ENCODE measurements around the gene DENND4B.

DENND4B gene

GRCh38 chr1:153963850-153964331 lies 17.4 kb upstream of the DENND4B start:
- no peaks in the 10 kb centered on the region for H3K9me2 ChIP-seq (replicated peaks; ENCODE audit: insufficient read depth, low read length)
- H3K79me2 ChIP-seq (ENCODE audit: insufficient read depth, low read length), result peaks cover 30% of the 10 kb centered on the region; the same call in 1 of the 2 replicates
- no peak for TF ChIP-seq CTCF (IDR thresholded peaks at IDR 0.05; ENCODE audit: insufficient read depth, low read length, poor library complexity, severe bottlenecking)
- H3K36me3 ChIP-seq (ENCODE audit: low read length), result no peaks in the 10 kb centered on the region
- H3K4me2 ChIP-seq (ENCODE audit: low read depth, low read length, poor library complexity, severe bottlenecking), result peak overlapping the region; percentile 85
- H3K27me3 ChIP-seq (ENCODE audit: low read length), result no peaks in the 10 kb centered on the region
- H3K27ac ChIP-seq (ENCODE audit: low read depth, low read length), result peak overlapping the region; percentile 57
- H2AFZ ChIP-seq (ENCODE audit: low read depth, low read length, severe bottlenecking), result peak overlapping the region; percentile 58
- H3K4me3 ChIP-seq (ENCODE audit: insufficient read depth, low read length, poor library complexity, severe bottlenecking), result peak overlapping the region; percentile 60
- no peaks in the 10 kb centered on the region for H4K20me1 ChIP-seq (ENCODE audit: low read depth, low read length)
- H3F3A ChIP-seq (ENCODE audit: insufficient read depth), result peaks cover 39% of the 10 kb centered on the region
- H3K9me3 ChIP-seq (ENCODE audit: insufficient read depth, low read length), result no peaks in the 10 kb centered on the region
- H3K9ac ChIP-seq (ENCODE audit: low read length), result peak overlapping the region; percentile 73

GRCh38 chr1:153963030-153963849 lies 16.7 kb upstream of the DENND4B start, which contains the start of gene SLC39A1:
Gene SLC39A1 (minus strand): TSS chr1:153963537. CDS start chr1:153962715, 822 bp downstream.
- Histone ChIP-seq H3K9me2 (replicated peaks; ENCODE audit: insufficient read depth, low read length) (no peaks in the 10 kb centered on the region), H3K79me2 (ENCODE audit: insufficient read depth, low read length) (peaks cover 32% of the 10 kb centered on the region; the same call in 1 of the 2 replicates), H3K9me3 (ENCODE audit: insufficient read depth, low read length) (no peaks in the 10 kb centered on the region), H3K9ac (ENCODE audit: low read length) (peak within 1 kb of the TSS; percentile 73), H2AFZ (ENCODE audit: low read depth, low read length, severe bottlenecking) (peak within 1 kb of the TSS; percentile 58), H3K27me3 (ENCODE audit: low read length) (no peaks in the 10 kb centered on the region), H4K20me1 (ENCODE audit: low read depth, low read length) (no peaks in the 10 kb centered on the region), H3K36me3 (ENCODE audit: low read length) (no peaks in the 10 kb centered on the region), H3F3A (ENCODE audit: insufficient read depth) (peaks cover 39% of the 10 kb centered on the region), H3K4me3 (ENCODE audit: insufficient read depth, low read length, poor library complexity, severe bottlenecking) (peak within 1 kb of the TSS; percentile 60), H3K4me2 (ENCODE audit: low read depth, low read length, poor library complexity, severe bottlenecking) (peak within 1 kb of the TSS; percentile 85), H3K27ac (ENCODE audit: low read depth, low read length) (peak within 1 kb of the TSS; percentile 57)
- TF ChIP-seq EZH2phosphoT487 (conservative IDR thresholded peaks at IDR 0.05; ENCODE audit: low read length), result no peak
- TF ChIP-seq CTCF (IDR thresholded peaks at IDR 0.05; ENCODE audit: insufficient read depth, low read length, poor library complexity, severe bottlenecking), result no peak

- peak overlapping the region; percentile 85 for H3K4me2 ChIP-seq (ENCODE audit: low read depth, low read length, poor library complexity, severe bottlenecking)
- H3K79me2 ChIP-seq (ENCODE audit: insufficient read depth, low read length), result peaks cover 40% of the 10 kb centered on the region
- peaks cover 39% of the 10 kb centered on the region for H3F3A ChIP-seq (ENCODE audit: insufficient read depth)
- no peak for TF ChIP-seq EZH2phosphoT487 (conservative IDR thresholded peaks at IDR 0.05; ENCODE audit: low read length)
- TF ChIP-seq CTCF (IDR thresholded peaks at IDR 0.05; ENCODE audit: insufficient read depth, low read length, poor library complexity, severe bottlenecking), result no peak
- H3K9me2 ChIP-seq (replicated peaks; ENCODE audit: insufficient read depth, low read length), result no peaks in the 10 kb centered on the region
- no peaks in the 10 kb centered on the region for H3K36me3 ChIP-seq (ENCODE audit: low read length)
- H3K4me3 ChIP-seq (ENCODE audit: insufficient read depth, low read length, poor library complexity, severe bottlenecking), result peak overlapping the region; percentile 60
- H3K27me3 ChIP-seq (ENCODE audit: low read length), result no peaks in the 10 kb centered on the region
- H3K27ac ChIP-seq (ENCODE audit: low read depth, low read length), result peak overlapping the region; percentile 57
- H3K9me3 ChIP-seq (ENCODE audit: insufficient read depth, low read length), result no peaks in the 10 kb centered on the region
- H2AFZ ChIP-seq (ENCODE audit: low read depth, low read length, severe bottlenecking), result no peak overlapping the region
- H4K20me1 ChIP-seq (ENCODE audit: low read depth, low read length), result no peaks in the 10 kb centered on the region
- peak overlapping the region; percentile 73 for H3K9ac ChIP-seq (ENCODE audit: low read length)
Measured at GRCh38 chr1:153962088-153963029, 15.8 kb upstream of the DENND4B start.

Data from SU-DHL-6 (cell line).